ENCODE data around the gene ARHGAP45. TPM values are rescaled to one million over a fixed set of nuclear protein-coding genes. Genes with fewer than 3 reads are reported as not detected.
A peak's percentile ranks its signal among the peaks of the same experiment; 100 is the strongest.
"Not testable (repeated sequence)": the region's sequence is repeated elsewhere in the genome, so short reads cannot be mapped to it uniquely, and the experiment has no call there.

The ARHGAP45 gene
- total RNA-seq = 10.7 TPM

- DNase-seq = no peak
These were observed at the start of gene ARHGAP45 for GRCh38 chr19:1066748-1067340. TSS of gene ARHGAP45 (plus strand) at chr19:1067167. CDS start at chr19:1067406, 239 bp downstream.

GRCh38 chr19:1017906-1018305, 49.1 kb upstream of the ARHGAP45 start:
- no peak for DNase-seq

- no peak for DNase-seq
These were observed 48.6 kb upstream of the ARHGAP45 start for GRCh38 chr19:1018393-1018792.

- DNase-seq = no peak
These were observed 47.9 kb upstream of the ARHGAP45 start for GRCh38 chr19:1018932-1019615.

- DNase-seq = no peak
These were observed 47.4 kb upstream of the ARHGAP45 start for GRCh38 chr19:1019616-1019961.

- no peak for DNase-seq
These were observed 46.7 kb upstream of the ARHGAP45 start for GRCh38 chr19:1019980-1020867.

GRCh38 chr19:1020868-1021425, 46.0 kb upstream of the ARHGAP45 start, which contains the start of gene TMEM259:
TSS of gene TMEM259 (minus strand) at chr19:1021123. CDS start at chr19:1020996, 127 bp downstream.
- peak; percentile 97 for DNase-seq

GRCh38 chr19:1023883-1024188, 43.1 kb upstream of the ARHGAP45 start:
- not testable (repeated sequence) for DNase-seq

GRCh38 chr19:1025080-1025479, 41.9 kb upstream of the ARHGAP45 start:
- not testable (repeated sequence) for DNase-seq

GRCh38 chr19:1025960-1026782, 40.8 kb upstream of the ARHGAP45 start, which contains the start of gene CNN2:
TSS of gene CNN2 (plus strand) at chr19:1026608. CDS start at chr19:1026662, 54 bp downstream.
- DNase-seq = peak; percentile 47

GRCh38 chr19:1026783-1027649, 40.0 kb upstream of the ARHGAP45 start:
- DNase-seq = no peak

- DNase-seq = no peak
These were observed 39.3 kb upstream of the ARHGAP45 start for GRCh38 chr19:1027650-1028061.

- DNase-seq = peak; percentile 67
These were observed 38.7 kb upstream of the ARHGAP45 start for GRCh38 chr19:1028062-1028926.

- DNase-seq = no peak
These were observed 34.6 kb upstream of the ARHGAP45 start for GRCh38 chr19:1032264-1032867.

GRCh38 chr19:1035998-1036621, 30.9 kb upstream of the ARHGAP45 start:
- DNase-seq = no peak

GRCh38 chr19:1037621-1038064, 29.3 kb upstream of the ARHGAP45 start:
- no peak for DNase-seq

- DNase-seq = no peak
These were observed 27.9 kb upstream of the ARHGAP45 start for GRCh38 chr19:1038978-1039645.

Measured in skin of body (tissue), 2 donors.